ENCODE measurements around the gene MTA3.
A peak's percentile ranks its signal among the peaks of the same experiment; 100 is the strongest.

MTA3 gene

GRCh38 chr2:42733852-42734251 lies 165.4 kb downstream of the MTA3 start:
- DNase-seq (ENCODE audit: low spot score), result no peak

DNA sequence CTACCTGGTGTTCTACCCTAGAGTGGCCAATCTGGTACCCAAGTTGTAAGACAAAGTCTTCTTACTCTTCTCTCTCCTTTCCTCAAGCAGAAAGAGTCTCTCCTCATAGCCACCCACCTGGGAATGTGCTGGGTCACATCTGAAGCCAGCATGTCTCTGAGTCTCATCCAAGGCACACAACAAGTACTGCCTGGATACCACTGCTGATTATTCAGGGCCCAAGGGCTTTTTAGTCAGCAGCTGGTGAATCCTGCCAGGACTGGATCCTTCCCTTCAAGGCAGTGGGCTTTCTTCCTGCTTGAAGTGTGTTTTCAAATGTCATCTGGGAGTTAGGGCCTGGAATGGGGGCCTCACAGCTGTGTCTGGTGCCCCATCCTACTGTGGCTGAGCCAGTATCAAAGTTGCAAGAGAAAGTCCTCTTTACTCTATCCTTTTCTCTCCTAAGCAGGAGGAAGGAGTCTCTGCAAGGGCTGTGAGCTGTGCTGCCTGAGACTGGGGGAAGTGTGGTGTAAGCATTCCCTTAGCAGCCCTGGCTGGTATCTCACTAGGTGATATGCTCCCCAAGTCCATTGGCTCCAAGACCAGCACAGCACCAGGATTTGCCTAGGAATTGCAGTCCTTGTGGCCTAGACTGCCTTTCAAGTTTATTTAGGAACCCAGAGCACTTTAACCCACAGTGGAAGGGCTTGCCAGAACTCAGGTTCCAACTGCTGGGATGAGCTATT lies 168.3 kb downstream of the MTA3 start:
- DNase-seq (ENCODE audit: low spot score), result no peak

DNA sequence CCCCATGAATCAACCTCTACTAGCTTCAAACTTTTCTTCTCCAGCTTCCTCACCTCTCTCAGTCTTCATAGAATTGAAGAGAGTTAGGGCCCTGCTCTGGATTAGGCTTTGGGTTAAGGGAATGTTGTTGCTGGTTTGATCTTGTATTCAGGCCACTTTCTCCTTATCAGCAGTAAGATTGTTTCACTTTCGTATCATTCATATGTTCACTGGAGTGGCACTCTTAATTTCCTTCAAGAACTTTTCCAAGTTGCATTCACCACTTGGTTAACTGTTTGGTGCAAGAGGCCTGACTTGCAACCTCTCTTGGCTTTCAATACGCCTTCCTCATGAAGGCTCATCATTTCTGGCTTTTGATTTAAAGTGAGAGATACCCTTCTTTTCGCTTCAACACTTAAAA lies 172.7 kb downstream of the MTA3 start:
- DNase-seq (ENCODE audit: low spot score), result no peak

- DNase-seq (ENCODE audit: low spot score), result no peak
These were observed 174.6 kb downstream of the MTA3 start for GRCh38 chr2:42742740-42743658.

DNA sequence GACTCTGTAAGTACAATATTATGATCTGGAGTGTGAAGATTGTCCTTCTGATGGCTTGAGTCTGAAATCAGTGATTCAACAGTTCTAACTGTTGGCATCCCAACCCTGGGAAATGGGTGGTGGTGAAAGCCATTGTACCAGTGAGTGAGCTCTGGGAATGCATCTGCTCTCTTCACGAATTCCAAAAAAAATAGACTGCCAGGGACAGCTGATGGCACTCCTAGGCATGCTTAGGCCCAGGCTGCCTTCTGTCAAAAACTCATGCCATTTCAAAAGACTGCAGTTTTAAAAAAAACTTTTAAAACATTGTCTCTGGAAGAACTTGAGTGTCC lies 175.2 kb downstream of the MTA3 start:
- DNase-seq (ENCODE audit: low spot score), result no peak

- no peak for DNase-seq (ENCODE audit: low spot score)
These were observed 176.2 kb downstream of the MTA3 start for GRCh38 chr2:42744545-42745082.

DNA sequence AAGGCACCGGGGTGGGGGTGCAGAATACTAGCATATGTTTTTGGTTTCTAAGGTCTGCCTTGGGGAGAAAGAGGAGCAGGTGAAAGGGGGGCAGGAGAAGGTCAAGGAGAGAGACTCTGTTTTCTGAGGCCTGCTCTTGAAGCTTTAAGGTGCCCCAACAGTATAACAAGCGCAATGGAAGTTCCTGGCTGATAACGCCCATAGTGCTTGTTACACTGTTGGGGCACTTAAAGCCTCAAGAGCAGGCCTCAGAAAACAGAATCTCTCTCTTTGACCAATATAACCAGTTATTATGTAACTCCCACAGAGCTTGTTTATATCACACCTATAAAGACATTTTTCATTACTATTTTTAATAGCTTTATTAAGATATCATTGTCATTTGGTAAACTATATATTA lies 179.0 kb downstream of the MTA3 start:
- DNase-seq (ENCODE audit: low spot score), result no peak

- no peak for DNase-seq (ENCODE audit: low spot score)
These were observed 180.4 kb downstream of the MTA3 start for GRCh38 chr2:42748840-42749239.

- no peak for DNase-seq (ENCODE audit: low spot score)
These were observed 183.9 kb downstream of the MTA3 start for GRCh38 chr2:42752314-42752713.

DNA sequence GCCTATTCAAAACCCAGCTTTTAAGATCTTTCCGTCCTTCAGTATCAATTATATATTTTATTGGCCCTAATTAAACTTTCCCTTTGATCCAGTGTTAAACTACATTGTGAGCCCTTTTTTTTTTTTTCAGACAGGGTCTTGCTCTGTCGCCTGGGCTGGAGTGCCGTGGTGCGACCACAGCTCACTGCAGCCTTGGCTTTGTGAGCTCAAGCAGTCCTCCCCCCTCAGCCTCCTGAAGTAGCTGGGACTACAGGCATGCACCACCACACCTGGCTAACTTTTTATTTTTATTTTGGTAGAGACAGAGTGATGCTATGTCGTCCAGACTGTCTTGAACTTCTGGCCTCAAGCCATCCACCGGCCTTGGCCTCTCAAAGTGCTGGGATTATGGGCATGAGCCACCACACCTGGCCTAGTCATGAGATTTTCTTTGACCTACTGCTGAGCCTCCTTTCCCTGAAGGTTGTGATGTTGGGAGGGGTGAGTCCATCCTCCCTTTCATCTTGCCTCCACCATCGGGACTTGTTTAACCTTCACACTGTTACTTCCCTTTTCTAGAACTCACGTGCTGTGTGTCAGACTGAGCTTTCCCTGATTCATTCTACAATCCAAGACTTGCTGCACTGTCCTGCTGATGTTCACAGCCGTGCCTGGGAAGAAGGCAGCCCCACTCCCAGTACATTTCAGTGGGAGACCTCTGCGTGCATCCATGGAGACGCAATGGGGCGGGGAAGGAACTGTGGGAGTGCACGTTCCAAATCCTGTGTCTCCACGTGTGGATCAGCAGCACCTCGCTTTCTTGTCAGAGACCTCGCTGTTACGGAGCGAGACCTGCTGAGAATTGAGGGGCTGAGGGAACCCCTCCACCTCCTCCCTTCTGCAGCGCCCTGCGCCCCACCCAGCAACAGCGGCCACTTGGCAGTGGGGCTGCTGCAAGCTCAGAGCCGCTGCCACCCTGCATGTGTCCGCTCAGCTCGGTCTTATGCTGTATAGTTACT lies 184.7 kb downstream of the MTA3 start:
- no peak for DNase-seq (ENCODE audit: low spot score)

DNA sequence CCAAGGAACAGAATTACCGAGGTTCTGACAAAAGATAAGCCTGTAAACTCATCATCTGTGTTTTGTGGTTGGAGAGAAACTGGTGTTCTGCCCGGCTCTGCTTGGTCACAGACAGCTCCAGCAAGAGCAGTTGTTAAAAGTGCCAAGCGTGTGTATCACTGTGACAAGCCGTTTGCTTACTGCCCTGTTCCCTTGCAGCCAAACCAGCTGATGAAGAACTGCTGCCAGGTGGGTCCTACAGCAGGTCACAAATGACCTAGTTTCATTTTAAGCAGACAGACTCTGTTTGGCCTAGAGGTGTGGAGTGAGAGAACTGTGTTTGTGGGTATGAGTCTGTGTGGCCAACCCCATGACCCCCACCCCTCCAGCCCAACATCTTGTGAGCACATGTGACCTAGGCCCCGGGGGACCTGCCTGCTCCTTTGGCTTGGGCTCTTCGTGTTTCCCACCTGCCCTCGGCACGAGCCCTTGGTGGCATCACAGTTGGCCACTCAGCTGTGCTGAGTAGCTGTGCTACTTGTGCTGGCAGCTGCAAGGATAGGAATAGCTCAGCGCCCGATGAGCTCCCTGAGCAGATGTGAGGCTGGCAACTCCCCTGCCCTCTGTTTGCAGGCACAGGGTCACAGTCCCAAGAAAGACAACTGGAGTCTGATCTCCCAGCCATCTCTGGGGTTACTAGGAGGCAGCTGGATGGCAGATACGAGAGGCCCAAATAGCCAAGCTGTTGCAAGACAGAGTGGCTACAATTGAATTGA lies 185.8 kb downstream of the MTA3 start:
- no peak for DNase-seq (ENCODE audit: low spot score)

DNA sequence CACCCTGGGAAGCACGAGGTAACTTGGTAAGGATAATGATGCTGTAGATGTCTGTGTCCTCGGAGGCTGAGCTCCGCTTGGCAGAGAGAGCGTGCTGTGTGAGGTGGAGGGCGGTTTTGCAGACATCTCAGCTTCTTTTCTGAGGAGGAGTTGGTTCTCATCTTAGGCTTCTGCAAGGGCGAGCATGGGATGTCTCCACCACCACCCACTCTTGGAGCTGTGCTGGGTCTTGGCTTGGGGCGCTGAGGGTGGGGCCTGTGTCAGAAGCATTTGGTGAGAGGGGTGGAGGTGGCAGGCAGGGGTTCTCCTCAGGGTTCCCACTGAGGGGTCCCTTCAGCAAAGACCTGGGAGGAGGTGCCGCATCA lies 186.3 kb downstream of the MTA3 start:
- no peak for DNase-seq (ENCODE audit: low spot score)

GRCh38 chr2:42755191-42755880 lies 186.9 kb downstream of the MTA3 start:
- DNase-seq (ENCODE audit: low spot score), result no peak

GRCh38 chr2:42756150-42756775 lies 187.8 kb downstream of the MTA3 start:
- DNase-seq (ENCODE audit: low spot score), result no peak

- peak; percentile 19 for DNase-seq (ENCODE audit: low spot score)
These were observed 188.6 kb downstream of the MTA3 start for GRCh38 chr2:42756966-42757513.

DNA sequence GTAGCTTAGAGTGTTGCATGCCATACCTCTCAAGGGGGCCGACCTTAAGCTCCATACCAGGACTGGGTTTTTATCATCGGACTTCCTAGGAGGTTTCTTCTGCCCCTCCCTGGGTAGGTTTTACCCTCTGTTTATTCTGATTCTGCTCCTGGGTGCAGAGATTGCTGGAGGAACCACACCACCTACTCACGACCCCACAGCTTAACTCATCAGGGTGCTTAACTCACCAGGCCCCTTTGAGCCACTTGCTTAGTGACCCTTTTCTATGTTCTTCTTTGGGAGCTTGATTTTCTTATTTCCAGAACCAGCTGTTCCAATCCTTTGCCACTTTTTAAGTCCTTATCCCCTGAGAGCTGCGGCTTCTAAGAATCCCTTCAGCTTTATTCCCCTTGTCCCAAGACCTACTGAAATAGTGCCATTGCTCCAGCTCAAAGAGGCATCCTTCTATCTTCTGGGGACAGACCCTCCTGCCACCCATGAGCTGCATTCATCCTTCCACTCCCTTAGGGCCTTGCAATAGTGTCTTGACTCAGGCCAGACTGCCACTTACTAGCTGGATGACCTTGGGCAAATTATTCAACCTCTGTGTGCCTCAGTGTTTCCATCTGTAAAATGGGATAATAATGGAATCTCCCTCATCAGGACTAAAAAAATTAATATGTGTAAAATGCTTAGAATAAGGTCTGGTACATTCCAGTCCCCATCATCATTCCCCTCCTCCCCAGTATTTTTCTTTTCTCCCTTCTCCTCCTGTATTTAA lies 189.7 kb downstream of the MTA3 start:
- no peak for DNase-seq (ENCODE audit: low spot score)

GRCh38 chr2:42758751-42759150 lies 190.3 kb downstream of the MTA3 start:
- DNase-seq (ENCODE audit: low spot score), result no peak

GRCh38 chr2:42761554-42761953 lies 193.1 kb downstream of the MTA3 start:
- no peak for DNase-seq (ENCODE audit: low spot score)

DNA sequence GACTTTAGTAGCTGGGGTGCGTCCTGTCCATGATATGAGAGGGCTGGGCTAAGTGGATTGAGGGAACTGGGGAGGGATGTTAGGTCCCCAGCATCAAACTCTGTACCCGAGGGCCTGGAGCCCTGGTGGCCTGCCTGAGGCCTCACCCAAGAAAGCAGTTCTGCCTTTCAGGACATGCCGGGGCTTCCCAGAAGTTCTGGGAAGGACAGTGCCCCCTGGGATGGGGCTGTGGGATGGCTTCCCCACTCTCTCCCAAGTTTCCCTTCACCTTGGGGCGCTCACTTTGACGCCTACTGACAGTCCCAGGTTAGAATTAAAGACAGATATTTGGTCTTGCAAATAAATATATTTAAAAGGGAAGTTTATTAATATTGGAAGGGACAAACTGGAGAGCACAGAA lies 193.7 kb downstream of the MTA3 start:
- no peak for DNase-seq (ENCODE audit: low spot score)
